Activated CD8-positive, alpha-beta memory T cell treated with anti-CD3 and anti-CD28 coated beads for 36 hours (primary cell): ENCODE results near the gene TMEM150C. TPM values are rescaled to one million over a fixed set of nuclear protein-coding genes. Genes with fewer than 3 reads are reported as not detected.

Experiments
- CTCF ChIA-PET: fragments of 350-600 bp; sonication (Branson Sonifier 250); formaldehyde crosslinking; loops from one replicate; lab custom pipeline; 2021; ENCODE audit warnings: antibody characterized with exemption; lab: Charles Lee
- POLR2A ChIA-PET: fragments of 350-600 bp; sonication (Branson Sonifier 250); formaldehyde crosslinking; loops from one replicate; lab custom pipeline; 2021; ENCODE audit warnings: antibody characterized with exemption; lab: Charles Lee
- total RNA-seq, 2 experiments: library from RNA; stranded (reverse); gene quantifications; one replicate each; pipeline ENCODE4 v1.2.3, GENCODE V29; 2021

The TMEM150C gene
- total RNA-seq: not detected

DNA sequence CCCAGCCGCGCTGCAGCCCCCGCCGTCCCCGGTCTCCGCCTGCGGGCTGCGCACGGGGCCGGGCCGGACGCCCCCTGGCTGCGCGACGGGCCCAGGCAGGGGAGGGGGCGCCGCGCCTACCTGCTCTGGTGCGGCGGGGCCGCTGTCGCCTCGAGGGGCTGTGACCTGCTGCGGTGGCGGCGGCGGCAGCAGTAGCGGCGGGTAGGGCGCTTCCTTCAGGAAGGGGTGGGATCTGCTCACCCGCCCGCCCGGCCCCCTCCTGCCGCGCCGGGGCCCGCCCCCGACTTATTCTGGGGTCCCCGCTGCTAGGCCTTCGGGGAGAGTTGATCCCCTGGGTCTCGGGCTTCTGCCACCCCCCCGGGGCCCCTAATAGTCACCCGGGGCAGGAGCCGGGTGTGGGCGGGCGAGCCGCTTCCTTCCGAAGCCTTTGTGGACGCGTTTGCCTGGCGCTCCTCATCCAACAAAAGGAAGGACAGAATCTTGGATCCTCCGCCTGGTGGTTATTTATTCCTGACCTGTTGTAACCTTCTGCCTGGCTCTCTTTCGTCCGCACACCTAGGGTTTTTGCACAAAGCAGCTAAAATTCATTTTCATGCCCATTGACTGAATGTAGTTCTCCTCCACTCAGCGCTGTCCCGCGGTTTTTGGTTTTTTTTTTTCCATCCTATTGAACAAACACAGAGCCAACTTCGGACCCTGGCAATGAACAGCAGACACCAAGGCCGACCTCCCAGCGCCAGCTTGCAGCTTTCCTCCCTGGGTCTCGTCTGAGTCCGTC, at the start of gene TMEM150C:
Gene TMEM150C, minus strand, starts transcription at position 203 of the 778 bp plus-strand sequence. CDS start 57,331 bp downstream, outside the sequence.
- ChIA-PET CTCF (no interaction called here), POLR2A (no interaction called here)

DNA sequence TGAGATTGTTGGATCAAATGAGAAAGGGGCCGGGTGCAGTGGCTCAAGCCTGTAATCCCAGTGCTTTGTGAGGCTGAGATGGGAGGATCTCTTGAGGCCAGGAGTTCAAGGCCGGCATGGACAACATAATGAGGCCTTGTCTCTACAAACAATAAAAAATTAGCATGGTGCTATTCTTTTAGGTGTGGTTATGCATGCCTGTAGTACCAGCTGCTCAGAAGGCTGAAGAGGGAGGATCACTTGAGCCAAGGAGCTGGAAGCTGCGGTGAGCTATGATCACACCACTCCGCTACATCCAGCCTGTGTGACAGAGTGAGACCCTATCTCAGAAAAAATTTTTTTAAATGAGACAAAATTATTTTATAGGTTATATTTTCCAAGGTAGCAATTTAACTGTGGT, 49.7 kb upstream of the TMEM150C start:
- CTCF ChIA-PET: no interaction called here
- POLR2A ChIA-PET: no interaction called here

DNA sequence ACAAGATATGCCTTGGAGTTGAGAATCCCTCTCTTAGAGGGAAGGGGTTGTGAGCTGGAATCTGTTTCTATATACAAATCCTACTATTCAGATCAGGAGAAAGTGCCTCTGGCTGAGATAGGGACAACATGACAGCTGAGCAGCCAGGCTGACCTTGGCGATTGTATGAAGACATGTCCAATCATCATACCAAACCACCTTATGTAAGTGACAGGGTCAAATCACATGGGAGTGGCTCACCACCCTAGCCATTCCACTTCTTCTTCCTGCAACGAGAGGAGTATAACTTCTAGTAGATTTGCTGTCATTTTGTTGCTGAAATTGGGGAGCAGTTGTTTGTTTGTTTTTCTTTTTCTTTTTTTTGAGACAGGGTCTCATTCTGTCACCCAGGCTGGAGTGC, 48.3 kb upstream of the TMEM150C start:
- POLR2A ChIA-PET: no interaction called here
- CTCF ChIA-PET: no interaction called here

DNA sequence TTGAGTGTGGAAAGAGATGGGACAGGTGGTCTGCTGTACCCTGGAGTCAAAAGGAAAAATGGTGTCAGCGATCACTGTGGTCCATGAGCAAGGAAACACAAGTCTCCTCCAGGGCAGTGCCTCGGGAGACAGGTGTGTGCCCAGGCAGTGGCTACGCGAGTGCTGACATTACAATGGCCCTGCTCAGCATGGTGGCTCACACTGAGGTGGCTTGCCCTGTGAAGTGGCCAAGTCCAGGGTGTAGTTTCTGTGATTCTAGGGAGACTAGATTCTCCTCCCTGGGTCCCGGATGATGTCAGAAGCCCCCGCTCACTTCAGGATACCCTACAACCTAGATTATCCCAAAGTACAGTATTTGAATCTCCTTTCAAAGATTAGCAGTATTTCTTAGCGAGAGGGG, 44.8 kb upstream of the TMEM150C start:
- CTCF ChIA-PET: no interaction called here
- POLR2A ChIA-PET: no interaction called here

DNA sequence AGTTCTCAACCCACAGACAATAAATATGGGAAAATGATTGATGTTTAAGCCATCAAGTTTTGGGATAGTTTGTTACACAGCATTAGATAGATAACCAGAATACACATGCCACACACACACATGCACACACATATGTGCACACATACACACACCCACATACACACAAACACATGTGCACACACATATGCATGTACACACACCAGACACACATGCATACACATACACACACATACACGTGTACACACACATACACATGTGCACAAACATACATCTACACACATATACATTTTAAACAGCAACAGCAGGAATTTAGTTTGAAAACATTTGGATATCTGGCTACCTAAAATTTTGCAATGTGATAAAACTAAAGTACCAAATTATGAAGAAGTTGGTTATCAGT, 42.7 kb upstream of the TMEM150C start:
- CTCF ChIA-PET: no interaction called here
- POLR2A ChIA-PET: no interaction called here

DNA sequence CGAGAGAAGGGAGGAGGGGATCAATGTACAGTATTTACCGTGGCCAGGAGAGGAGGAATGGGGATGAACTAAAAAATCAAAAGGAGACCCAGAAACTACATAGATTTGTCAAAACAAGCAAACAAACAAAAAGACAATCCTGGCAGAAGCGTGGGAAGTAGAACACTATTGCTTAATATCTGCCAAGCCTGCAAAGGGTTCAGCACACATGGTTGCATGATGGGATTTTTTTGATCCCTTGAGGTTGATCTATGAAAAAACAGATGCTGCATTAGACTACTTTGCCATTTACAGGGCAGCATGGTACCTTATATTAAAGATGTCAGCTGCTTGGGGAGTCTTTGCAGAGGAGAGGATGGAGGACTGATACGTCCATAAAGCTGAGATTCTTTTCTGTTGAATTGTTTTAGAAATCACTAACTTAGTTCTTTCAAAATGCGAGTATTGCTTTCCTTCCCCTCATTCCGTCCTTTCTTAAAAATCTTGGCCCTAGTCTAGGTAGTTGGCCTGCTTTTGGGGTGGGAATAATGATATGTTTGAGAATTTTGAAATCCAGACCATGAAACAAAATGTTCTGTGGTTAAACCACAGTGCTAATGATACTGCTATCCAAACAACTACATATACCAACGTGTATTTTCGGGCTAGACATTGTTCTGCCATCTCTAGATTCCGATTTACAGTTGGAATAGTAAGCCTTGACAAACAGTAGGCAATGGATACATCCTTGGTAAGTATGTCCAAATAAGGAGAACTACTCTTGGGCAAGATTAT, 39.6 kb upstream of the TMEM150C start:
- CTCF ChIA-PET: no interaction called here
- POLR2A ChIA-PET: interaction anchor here (0.6 kb wide), 1 partner anchor 71 kb away, joined by 5 read pairs; no protein-coding TSS in a partner anchor

DNA sequence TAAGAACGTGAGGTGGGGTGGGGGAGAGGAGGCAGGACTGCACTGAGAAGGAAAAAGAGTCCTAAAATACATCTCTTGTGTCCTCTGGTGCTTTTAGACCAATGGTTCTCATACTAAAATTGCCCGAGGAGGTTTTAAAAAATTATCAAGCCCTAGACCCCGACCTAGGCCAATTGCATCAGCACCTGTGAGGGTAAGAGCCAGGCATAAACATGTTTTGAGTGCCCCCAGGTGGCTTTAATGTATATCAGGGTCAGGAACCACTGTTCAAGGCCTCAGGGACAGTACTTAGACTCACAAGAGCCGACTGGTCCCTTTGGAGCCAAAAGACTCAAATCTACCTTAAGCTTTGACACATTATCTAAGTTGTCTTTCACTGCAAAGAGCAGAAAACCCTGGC, 37.5 kb upstream of the TMEM150C start:
- ChIA-PET POLR2A (no interaction called here), CTCF (interaction anchor here (0.6 to 1.2 kb wide), 2 partner anchors 134 to 140 kb away, joined by 3 to 4 read pairs; no protein-coding TSS in a partner anchor)

DNA sequence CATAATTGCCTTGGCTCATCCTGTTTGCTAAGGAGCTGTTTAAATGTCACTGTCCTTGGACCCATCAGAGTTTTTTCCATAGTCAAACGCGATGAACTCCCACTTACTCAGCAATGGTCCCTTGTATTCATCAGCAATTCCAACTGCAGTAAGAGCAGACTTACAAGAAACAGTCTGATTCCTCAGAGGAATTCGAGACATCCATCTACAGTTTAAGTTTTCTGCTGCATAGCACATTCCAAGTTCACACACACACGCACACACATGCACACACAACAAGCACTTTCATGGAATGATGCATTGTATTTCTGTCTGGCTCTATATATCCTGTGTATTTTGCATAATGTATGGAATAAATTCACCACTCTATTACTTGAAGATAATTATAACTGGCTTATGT, 32.7 kb upstream of the TMEM150C start:
- ChIA-PET CTCF (no interaction called here), POLR2A (no interaction called here)

DNA sequence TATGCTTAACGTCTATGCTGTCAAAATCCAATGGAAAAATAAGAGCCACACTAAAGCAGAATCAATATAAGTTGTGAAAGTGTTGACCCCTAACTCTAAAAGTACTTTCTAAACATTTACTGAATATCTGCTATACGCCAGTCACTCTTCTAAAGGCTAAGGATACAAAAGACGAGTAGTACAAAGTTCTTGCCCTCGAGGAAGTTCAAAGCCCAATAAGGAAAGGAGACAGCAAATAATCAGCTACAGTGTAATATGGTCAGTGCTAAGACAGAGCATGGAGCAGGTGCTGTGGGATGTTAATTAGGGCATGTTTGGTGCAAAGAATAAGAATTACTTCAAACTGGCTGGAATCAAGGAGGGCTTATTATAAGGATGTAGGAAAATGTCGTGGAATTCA, 31.6 kb upstream of the TMEM150C start:
- CTCF ChIA-PET: no interaction called here
- POLR2A ChIA-PET: no interaction called here

DNA sequence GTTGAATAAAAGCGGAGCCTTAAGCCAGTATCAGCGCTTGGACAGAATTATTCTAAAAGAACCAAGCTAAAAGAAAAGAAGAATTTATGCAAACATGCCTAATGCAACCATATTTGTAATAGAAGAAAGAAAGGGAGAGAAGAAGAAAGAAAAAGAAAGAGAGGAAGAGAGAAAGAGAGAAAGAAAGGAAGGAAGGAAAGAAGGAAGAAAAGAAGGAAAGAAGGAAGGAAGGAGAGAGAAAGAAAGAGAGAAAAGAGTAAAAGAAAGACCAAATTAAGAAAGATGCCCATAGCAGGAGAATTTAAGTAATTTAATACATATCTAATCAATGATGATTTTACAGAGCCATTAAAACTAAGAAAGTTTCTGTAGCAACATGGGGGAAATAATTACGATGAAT, 30.9 kb upstream of the TMEM150C start:
- CTCF ChIA-PET: no interaction called here

DNA sequence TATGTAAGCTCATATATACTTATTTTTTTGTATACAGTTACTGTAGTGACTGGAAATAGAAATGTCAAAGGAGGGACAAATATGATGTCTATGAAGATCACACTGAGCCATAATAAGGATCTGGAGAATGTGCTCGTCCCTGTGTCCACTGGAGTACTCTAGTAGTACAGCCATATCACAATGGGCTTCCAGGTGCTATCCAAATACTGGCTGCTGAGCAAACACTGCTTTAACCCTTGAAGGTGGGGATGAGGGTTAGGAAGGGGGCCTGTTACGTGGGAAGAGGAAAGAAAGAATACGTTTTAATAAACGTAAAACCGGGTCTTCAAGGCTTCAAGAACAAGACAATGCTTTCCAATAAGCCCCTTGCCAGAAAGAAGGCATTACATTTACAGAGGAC, 29.8 kb upstream of the TMEM150C start:
- POLR2A ChIA-PET: interaction anchor here (0.6 kb wide), 1 partner anchor 674 kb away, joined by 3 read pairs; no protein-coding TSS in a partner anchor
- CTCF ChIA-PET: no interaction called here

More for the DNA sequence above, 30.9 kb upstream of the TMEM150C start:
- POLR2A ChIA-PET: no interaction called here

DNA sequence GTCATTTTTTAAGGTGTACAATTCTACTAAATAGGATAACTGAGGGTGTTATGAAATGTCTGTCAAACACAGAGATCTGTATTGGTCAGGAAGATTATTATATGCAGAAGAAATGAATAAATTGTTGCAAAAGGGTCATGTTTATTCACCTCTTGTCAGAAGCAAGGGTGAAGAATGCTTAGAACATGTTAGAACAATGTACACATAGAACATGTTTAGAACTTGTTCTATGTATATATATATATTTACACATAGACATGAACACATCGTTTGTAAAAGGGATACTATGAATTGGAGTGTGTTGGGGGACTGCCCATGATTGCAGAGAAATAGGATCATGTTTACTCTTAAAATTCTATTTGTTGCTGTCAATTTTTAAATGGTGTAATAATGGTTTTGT, 28.0 kb upstream of the TMEM150C start:
- POLR2A ChIA-PET: interaction anchor here (0.6 kb wide), 1 partner anchor 32 kb away, joined by 6 read pairs; no protein-coding TSS in a partner anchor

DNA sequence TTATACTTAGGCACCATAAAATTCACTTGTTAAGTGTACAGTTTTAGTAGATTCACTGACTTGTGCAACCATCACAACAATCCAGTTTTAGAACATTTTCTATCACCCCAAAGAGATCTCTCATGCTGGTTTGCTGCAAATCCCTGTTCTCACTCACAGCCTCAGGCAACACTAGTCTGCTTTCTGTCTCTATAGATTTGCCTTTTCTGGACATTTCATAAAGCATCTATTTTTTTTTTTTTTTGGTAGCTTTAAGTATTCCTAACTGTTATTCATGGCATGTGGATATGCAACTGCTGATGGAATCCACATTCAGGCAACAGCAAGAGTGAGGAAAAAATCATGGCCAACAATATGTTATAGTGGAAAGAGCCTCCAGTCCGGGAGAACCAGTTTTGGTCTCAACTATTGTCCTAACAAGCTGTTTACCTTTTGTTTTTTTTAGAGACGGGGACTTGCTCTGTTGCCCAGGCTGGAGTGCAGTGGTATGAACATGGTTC, 27.0 kb upstream of the TMEM150C start:
- ChIA-PET POLR2A (interaction anchor here (0.6 kb wide), 1 partner anchor 31 kb away, joined by 6 read pairs; no protein-coding TSS in a partner anchor), CTCF (no interaction called here)

More for the DNA sequence above, 28.0 kb upstream of the TMEM150C start:
- CTCF ChIA-PET: no interaction called here

DNA sequence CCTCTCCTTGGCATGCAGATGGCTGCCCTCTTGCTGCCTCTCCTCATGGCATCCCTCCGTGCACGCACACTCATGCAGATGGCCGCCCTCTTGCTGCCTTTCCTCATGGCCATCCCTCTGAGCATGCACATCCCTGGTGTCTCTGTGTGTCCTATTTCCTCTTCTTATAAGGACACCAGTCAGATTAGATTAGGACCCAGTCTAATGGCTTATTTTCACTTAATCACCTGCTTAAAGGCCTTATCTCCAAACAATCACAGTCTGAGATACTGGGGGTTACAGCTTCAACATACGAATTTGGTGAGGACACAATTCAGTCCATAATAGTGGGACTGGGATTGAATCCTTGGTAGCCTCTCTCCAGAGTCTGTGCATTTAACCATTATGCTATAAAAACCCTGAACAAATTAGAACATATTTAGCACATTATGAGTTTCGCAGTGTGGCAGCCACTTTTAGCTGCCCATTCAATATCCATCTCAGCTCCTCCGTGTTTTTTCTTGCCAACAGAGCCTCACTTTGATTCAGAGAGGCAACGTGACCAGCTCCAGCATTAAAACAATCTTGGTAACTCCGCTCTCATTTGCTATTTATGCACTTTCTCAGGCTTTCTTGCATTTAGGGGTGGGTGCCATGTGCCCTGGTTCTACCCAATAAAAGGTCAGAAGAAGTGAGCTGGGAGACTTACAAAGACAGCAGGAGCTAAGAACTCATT, 26.2 kb upstream of the TMEM150C start:
- CTCF ChIA-PET: no interaction called here
- POLR2A ChIA-PET: no interaction called here

DNA sequence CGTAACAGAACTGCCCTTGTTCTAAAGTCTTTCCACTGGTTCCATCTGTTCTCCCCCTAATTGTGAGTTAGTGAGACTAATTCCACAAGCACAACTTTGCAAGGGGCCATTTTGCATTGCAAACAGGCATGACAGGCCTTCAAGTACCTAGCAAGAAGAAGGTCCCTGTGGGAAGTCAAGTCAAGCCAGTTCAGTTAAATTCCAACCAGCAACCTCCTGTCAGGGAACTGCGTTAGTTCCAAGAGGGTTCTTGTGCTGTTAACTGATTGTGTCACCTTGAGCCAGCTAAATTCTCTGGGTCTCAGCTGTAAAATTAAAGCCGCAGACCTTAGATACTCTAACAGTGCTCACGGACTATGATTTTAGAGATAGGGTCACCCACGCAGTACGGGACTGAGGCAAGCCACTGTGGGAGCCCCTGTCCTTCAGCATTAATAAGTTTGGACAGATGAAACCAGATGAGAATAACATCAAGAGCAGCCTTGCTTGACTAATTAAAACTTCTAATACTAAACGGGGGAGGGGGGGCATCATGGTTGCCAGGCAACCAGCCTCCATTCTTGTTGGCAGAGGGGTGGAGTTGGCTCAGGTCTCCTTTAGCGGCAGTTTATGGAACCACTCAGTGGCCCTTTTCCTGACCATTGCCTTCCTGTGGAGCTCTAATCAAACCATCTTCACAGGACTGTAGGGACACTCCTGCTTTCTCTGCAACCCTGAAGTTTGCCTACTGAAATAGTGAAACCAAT, 24.1 kb upstream of the TMEM150C start:
- POLR2A ChIA-PET: no interaction called here
- CTCF ChIA-PET: no interaction called here

DNA sequence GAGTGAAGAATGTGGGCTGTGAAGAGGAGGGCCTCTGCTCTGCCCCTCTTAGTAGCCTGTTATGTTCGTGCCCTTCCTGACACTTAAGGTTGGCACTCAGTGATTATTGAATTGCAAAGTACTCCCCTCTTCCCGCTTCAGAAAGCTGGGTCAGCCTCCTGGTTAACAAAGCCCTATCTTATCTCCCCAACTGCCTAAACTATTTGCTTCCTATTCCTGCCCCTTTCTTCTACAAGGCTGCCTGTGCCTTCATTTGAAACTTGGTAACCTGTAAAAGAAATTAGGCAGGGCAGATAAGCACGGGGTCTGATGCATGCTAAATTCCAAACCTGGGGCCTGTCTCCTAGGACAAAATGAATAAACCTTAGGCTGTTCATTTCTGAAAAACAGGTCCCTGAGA, 23.1 kb upstream of the TMEM150C start:
- ChIA-PET CTCF (no interaction called here), POLR2A (no interaction called here)

DNA sequence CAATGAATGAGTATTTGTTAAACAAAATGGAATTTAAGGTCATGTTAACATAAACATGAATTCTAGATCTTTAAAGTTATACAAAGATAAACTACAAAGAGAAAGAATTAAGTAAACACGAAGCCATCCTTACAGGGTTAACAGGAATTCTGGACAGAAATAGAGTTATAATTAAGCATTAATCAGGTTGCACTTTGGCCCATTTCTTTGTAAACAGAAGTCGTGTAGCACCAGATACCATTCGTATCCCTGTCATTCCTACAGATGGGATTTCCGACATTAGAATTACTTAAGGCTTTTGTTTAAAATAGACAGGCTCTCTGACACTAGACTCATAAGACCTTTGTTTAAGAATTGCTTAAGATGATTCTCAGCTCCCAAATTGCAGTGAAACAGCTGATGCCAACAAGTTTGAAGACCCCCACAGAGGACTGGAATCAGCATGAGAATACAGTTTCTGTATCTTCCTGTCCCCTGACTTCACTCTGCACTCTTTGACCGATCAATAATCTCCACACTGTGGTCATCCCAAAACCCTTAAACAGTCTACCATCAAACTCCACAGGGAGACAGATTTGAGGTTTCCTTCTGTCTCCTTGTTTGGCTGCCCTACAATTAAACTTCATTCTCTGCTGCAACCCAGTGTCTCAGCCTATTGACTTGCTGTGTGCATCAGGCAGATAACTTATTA, 22.3 kb upstream of the TMEM150C start:
- ChIA-PET CTCF (no interaction called here), POLR2A (no interaction called here)

DNA sequence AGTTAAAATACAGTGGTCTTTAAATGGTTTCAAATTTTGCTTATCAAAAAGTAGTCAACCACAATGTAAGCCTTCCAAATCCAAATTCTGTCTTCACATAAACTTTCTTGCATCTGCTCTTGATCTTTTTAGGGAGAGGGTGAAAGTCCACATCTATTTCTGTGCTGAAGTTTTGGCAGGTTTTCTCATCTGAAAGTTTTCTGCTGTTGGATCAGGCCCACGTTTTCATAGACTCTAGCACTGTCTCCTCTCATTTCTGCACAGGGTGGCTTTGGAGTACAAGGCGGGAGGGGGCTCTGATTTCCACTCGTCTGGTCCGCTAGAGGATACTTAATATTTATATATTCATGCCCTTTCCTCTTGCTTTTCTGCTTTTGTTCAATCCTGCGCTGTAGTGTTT, 18.1 kb upstream of the TMEM150C start:
- POLR2A ChIA-PET: no interaction called here
- CTCF ChIA-PET: no interaction called here
